Measurements from ENCODE around the gene THOC6. TPM values are rescaled to one million over a fixed set of nuclear protein-coding genes. Genes with fewer than 3 reads are reported as not detected.
"Not testable (repeated sequence)": the region's sequence is repeated elsewhere in the genome, so short reads cannot be mapped to it uniquely, and the experiment has no call there.

THOC6 gene
- total RNA-seq, 6 experiments from 2014 or later, result 7.7 to 15.7 (median 9.7) TPM

DNA sequence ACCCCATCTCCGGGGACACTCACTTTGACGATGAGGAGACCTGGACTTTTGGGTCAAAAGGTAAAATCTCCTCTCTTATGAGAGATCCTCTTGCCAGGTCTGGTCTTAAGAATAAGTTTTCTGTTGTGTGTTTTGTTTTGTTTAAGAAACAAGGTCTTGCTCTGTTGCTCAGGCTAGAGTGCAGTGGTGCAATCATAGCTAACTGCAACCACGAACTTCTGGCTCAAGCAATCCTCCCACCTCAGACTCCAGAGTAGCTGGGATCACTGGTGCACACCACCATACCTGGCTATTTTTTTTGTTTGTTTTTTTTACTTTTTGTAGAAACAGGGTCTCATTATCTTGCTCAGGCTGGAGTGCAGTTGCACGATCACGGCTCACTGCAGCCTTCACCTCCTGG is 26.7 kb downstream of the THOC6 start:
- no peak overlapping the region for H3K4me3 ChIP-seq
- no peaks in the 10 kb centered on the region for H3K9me3 ChIP-seq
- H3K36me3 ChIP-seq, result no peaks in the 10 kb centered on the region
- ATAC-seq (no peak), DNase-seq (no peak)
- peaks cover 0 to 13% (median 0%) of the 10 kb centered on the region in 4 donors for H3K4me1 ChIP-seq
- WGBS (ENCODE audit: insufficient coverage, low coverage, low lambda C conversion rate, missing lambda C conversion rate), result 62% methylated on average over 3 of the region's 5 CpGs
- intact Hi-C loops (cut with DNase I), result no loop called here
- no peak overlapping the region for H3K27ac ChIP-seq
- H3K27me3 ChIP-seq, result peaks cover 0 to 16% of the 10 kb centered on the region in 2 donors
- TF ChIP-seq, protein P1, sequence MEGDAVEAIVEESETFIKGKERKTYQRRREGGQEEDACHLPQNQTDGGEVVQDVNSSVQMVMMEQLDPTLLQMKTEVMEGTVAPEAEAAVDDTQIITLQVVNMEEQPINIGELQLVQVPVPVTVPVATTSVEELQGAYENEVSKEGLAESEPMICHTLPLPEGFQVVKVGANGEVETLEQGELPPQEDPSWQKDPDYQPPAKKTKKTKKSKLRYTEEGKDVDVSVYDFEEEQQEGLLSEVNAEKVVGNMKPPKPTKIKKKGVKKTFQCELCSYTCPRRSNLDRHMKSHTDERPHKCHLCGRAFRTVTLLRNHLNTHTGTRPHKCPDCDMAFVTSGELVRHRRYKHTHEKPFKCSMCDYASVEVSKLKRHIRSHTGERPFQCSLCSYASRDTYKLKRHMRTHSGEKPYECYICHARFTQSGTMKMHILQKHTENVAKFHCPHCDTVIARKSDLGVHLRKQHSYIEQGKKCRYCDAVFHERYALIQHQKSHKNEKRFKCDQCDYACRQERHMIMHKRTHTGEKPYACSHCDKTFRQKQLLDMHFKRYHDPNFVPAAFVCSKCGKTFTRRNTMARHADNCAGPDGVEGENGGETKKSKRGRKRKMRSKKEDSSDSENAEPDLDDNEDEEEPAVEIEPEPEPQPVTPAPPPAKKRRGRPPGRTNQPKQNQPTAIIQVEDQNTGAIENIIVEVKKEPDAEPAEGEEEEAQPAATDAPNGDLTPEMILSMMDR (IDR thresholded peaks at IDR 0.05), result no peak
- TF ChIP-seq POLR2A (IDR thresholded peaks at IDR 0.05), result no peak

DNA sequence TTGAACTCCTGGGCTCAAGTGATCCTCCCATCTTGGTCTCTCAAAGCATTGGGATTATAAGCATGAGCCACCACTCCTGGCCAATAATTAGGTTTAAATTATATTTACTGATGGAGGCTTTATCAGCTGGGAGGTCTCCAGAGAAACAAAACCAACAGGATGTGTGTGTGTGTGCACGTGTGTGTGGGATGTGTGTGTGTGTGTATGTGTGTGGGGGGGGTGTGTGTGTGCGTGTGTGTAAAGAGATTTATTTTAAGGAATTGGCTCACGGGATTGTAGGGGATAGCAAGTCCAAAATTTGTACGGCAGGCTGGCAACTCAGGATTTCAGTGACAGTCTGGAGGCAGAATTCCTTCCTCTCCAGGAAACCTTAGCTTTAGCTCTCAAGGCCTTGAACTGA is 27.2 kb downstream of the THOC6 start:
- H3K27ac ChIP-seq, result no peak overlapping the region
- intact Hi-C loops (cut with DNase I), result no loop called here
- peaks cover 0 to 12% of the 10 kb centered on the region in 2 donors for H3K27me3 ChIP-seq
- TF ChIP-seq, protein P1 (IDR thresholded peaks at IDR 0.05), result no peak
- no peak for TF ChIP-seq POLR2A (IDR thresholded peaks at IDR 0.05)
- no peaks in the 10 kb centered on the region for H3K9me3 ChIP-seq
- WGBS (ENCODE audit: insufficient coverage, low coverage, low lambda C conversion rate, missing lambda C conversion rate), result 44% methylated on average over 3 of the region's 4 CpGs
- no peak for ATAC-seq
- no peak overlapping the region for H3K4me3 ChIP-seq
- no peaks in the 10 kb centered on the region for H3K36me3 ChIP-seq
- peaks cover 0 to 9% (median 0%) of the 10 kb centered on the region in 4 donors for H3K4me1 ChIP-seq
- DNase-seq, result no peak

DNA sequence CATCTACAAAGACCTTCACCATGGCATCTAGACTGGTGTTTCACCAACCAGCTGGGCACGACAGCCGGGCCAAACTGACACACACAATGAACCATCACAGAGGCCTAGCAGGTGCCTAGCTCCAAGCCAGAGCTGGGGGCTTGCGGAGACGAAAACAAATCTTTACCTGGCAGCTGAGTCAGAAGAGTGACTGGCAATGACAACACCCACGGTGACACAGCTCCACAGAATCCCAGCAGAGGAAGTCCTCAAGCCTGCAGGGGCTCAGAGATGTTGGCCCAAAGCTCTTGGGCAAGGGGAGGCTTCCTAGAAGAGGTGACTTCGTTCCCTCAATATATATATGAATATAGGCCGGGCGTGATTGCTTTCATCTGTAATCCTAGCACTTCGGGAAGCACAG is 27.7 kb downstream of the THOC6 start:
- intact Hi-C loops (cut with DNase I), result no loop called here
- DNase-seq (no peak), ATAC-seq (no peak)
- no peak for TF ChIP-seq POLR2A (IDR thresholded peaks at IDR 0.05)
- TF ChIP-seq, protein P1 (IDR thresholded peaks at IDR 0.05), result no peak
- no peak overlapping the region for H3K4me3 ChIP-seq
- peaks cover 0 to 7% of the 10 kb centered on the region in 2 donors for H3K27me3 ChIP-seq
- H3K36me3 ChIP-seq, result no peaks in the 10 kb centered on the region
- H3K27ac ChIP-seq, result no peak overlapping the region
- peaks cover 0 to 5% (median 0%) of the 10 kb centered on the region in 4 donors for H3K4me1 ChIP-seq
- no peaks in the 10 kb centered on the region for H3K9me3 ChIP-seq
- WGBS (ENCODE audit: insufficient coverage, low coverage, low lambda C conversion rate, missing lambda C conversion rate), result 25% methylated on average over 2 of the region's 9 CpGs

DNA sequence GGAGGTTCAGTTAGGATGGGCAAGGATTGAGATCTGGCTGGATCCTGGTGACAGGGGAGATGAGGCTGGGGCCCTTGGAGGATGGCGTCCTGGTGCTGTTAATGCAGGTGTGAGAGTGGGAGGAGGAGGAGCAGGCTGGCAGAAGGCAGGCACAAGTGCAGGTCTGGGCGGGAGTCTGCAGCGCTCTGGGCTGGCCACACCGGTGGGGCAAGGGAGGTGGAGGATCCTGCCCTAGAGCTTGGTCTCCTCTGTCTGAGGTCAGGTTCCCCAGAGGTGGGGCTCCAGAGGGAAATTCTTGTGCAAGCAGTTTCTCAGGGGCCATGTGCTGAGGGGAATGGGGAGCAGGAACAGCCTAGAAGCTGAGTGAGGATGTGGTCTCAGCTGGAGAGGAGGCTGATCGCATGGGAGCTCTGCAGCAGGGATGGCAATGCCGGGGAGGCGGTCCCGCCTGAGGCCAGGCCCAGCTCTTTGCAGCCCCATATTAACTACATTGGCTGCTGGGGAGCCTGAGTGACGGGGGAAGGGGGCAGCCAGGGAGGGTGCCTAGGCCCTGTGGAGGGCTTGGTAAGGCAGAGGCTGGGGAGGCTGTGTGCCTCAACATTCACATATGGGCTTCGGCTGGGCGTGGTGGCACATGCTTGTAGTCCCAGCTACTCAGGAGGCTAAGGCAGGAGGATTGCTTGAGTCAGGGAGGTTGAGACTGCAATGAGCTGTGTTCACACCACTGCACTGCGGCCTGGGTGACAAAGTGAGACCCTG is 28.9 kb downstream of the THOC6 start:
- H3K27ac ChIP-seq; intact Hi-C loops (cut with DNase I); H3K27me3 ChIP-seq: not testable (repeated sequence)

DNA sequence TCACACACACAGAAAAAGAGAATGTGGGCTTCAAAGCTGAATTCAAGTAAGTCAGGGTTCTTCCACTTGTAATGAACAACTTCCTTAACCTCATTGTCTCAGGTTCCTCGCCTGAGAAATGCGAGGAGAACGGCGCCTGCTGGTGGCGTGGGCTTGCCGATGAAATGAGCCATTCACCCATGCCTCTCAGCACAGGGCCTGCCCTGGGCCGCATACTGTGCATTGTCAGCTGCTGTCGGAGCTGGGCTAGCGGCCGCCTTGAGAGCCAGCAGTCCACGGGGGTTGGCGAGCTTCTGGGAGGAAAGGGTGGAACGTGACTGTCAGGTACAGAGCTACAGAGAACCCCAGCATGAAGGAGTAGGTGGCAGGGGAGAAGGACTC is 29.5 kb downstream of the THOC6 start:
- H3K27me3 ChIP-seq; H3K36me3 ChIP-seq; H3K4me3 ChIP-seq; DNase-seq; ATAC-seq; intact Hi-C loops (cut with DNase I); H3K4me1 ChIP-seq; H3K9me3 ChIP-seq; H3K27ac ChIP-seq: not testable (repeated sequence)
- 60% methylated on average over 3 of the region's 13 CpGs for WGBS (ENCODE audit: insufficient coverage, low coverage, low lambda C conversion rate, missing lambda C conversion rate)

More for the DNA sequence above, 28.9 kb downstream of the THOC6 start:
- H3K4me3 ChIP-seq, H3K36me3 ChIP-seq, DNase-seq, H3K4me1 ChIP-seq, H3K9me3 ChIP-seq: not testable (repeated sequence)
- 90% methylated on average over 2 of the region's 12 CpGs for WGBS (ENCODE audit: insufficient coverage, low coverage, low lambda C conversion rate, missing lambda C conversion rate)
- ATAC-seq, result peak in 2 of 4 donors; percentile 20 to 21
